GM21447 (cell line): ENCODE data around the gene KCNN3.

ENCODE experiments used
- ATAC-seq: cut with Tn5 transposase; IDR thresholded peaks from one replicate; pipeline ENCODE4 v1.9.1; 2021; ENCODE audit not compliant: unreplicated experiment

The KCNN3 gene

DNA sequence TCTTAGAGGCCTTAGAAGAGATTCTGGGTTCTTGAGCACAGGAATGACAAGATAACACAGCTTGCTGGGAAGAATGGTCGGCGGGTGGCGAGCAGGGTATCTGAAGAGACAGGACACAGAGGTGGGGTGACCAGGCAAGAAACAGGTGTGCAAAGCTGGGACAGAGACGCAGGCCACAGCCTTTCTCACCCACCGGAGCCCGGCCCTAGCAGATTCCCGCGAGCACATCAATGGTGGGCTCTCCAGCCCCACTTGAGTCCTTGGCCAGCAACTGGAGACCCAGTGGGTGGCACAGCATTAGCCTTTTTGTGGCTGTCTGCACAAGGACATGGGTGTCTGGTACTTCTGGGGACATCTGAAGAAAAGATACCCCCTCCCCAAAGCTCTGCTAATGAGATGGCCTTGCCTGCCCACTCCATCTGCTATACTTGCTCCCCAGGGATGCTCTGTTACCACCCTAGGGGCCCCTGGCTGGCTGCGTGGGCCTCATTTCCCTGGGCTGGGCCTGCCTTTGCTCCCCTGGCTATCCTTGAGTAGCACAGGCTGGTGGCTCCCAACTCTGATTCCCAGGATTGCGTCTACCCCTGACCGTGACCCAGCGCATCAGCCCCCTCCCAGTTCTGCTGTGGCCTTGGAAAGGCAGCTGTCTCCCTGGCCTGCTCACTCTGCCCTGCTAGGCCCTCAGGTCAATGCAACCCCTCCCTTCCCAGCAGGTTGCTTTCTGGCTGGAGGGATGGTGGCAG lies 134.8 kb downstream of the KCNN3 start:
- ATAC-seq, result no peak

DNA sequence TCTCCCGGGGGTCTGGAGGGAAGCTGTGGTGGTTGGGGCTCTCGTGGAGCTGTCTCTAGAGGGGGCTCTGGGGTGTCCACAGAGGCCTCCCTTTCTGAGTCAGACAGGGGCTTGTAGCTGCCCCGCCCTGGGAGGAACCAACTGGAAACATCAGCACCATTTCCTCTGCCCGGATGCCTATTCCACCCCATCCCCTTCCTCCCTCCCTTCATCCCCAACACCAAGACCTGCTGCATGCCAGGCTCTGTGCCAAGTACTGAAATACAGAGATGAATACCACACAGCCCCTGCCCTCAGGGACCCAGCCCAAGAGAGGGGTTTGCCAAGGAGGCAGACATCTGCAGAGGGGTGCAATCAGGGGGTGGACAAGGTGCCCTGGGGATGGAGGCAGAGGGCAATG lies 136.5 kb downstream of the KCNN3 start:
- ATAC-seq, result no peak

DNA sequence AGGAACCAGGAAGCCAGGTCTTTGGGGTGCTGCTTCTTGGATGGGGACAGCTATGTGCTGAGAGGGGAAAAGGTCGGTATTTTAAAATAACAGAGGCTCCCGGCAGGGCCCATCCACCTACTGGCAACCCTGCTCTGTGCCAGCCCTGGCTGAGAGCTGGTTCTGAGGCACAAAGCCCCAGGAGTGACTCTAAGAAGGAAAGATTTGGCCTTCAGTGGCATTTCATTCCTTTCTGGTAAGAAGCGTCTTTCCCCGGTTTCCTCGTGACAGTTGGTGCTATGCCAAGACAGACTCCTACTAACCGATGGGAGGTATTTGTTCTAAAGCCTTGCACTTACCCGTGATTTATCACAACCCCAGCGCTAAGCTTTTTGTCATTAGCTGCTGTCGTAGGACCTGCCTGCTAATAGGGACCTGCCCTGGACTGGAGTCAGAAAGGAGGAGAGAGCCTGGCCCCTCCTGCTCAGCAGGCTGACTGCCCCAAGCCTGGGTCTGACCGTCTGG lies 139.0 kb downstream of the KCNN3 start:
- no peak for ATAC-seq

- no peak for ATAC-seq
Measured at GRCh38 chr1:154730259-154730658, 139.8 kb downstream of the KCNN3 start.

GRCh38 chr1:154729577-154729976 lies 140.5 kb downstream of the KCNN3 start:
- ATAC-seq, result no peak

- no peak for ATAC-seq
Measured at GRCh38 chr1:154729031-154729442, 141.0 kb downstream of the KCNN3 start.

DNA sequence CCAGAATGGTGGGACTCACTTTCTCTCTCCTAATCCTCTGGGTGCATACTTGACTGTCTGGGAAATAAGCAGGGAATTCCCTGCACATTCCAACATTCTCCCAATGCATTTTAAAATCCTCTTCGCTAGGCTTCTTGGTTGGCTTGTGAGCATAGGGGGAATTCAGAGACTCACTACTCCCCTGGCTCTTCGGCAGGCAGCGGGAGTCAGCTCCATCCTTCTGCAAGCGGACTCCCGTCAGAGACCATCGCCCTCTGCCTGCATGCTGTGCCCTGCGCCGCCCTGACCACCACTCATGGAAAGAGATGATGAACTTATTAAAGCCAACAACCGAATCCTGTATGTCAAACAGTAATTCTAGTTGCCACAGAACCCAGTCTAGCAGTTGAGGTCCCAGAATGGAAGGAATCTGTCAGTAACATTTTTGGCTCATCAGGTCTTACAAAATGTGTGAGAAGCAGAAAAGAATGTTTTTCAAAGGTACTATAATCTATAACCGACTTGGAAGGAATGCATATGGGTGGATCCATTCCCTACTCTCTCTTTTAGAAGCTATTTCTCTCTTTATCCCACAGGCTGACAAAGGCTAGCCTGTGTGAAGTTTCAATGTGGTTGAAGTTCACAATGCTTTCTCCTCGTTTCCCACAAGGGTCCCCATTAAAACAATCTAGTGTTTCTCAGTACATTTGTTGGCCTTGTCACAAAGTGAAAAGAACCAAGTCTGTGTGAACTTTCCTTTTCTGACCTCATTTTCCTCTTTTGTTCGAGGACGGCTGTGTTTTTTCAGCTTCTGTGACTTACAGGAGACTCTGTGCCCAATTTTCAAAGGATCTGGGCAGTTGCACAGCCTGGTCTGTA lies 143.0 kb downstream of the KCNN3 start:
- no peak for ATAC-seq

DNA sequence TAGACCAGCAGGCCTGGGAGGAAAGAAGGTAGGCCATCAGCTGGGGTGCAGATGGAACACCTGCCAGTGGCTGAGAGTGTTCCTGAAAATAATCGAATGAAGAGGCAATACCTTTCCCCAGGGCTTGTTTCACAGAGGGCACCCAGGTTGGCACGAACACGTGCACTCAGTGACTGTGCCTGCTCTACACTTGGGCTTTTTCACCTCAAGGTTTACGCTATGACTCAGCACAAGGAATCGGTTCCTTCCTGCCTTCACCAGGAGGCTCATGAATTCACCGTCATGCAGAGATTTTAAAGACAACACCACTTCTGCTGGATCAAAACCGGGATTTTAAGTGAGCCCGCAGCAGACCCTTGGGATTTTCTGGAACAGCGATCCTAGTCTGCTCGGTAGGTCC lies 143.6 kb downstream of the KCNN3 start:
- ATAC-seq, result no peak

DNA sequence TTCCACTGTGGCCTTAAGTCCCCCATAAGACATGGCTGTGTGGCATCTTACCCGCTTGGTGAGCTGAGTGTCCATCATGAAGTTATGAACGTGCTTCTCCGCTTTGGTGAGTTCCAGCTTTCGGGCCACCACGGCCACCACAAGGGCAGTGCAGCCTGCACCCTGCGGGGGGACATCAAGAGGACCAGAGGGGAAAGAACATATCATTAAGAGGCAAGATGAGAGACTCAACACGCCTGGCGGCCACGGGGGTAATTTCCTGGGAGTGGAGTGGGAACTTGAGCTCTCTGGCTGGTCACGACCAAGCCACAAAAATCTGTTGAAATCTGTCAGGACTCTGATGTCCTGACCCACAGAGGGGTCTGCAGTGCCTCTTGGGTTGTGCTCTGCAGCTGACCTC lies 144.2 kb downstream of the KCNN3 start:
- no peak for ATAC-seq

DNA sequence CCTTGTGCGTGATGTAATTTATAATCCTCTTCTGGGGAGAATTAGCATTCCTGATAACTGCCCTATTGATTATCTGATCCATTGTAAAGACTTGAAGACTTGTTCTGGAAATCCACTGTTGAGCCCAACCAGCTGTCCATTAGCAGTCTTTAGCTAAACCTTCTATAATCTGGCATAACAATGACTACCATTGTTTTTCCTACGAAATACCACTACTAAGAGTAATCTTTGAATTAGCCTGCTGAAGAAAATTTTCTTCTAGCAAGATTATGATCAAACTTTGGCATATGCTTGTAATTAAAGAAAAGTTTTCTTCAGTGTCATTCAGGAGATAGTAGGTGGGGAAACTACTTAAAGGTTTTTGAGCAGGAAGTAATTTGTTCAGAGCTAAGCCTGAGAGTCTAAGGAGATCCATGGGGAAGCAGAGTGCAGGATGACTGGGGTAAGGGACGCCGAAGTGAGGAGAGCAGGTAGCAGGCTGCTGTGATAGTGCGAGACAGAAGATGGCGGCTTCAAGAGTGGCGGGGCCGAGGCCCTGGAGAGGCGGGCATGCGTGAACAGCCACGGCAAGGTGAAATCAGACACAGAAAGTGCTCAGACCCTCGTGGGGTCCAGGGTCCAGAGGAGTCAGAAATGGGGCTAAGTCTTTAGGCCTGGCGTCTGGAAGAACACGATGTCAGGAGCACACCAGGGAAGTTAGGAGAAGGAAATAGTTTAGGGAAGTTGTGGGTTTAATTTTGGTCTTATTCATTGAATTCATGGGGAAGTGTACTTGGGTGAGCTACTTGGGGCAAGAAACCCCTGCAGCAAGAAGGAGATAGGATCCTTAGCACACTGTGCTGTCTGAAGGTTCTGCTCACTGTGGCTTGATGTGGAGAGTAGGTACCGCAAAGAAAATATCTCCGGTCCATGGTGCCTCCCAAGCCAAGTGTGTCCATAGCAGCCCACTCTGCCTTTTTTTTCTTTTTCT lies 149.5 kb downstream of the KCNN3 start:
- ATAC-seq, result no peak

DNA sequence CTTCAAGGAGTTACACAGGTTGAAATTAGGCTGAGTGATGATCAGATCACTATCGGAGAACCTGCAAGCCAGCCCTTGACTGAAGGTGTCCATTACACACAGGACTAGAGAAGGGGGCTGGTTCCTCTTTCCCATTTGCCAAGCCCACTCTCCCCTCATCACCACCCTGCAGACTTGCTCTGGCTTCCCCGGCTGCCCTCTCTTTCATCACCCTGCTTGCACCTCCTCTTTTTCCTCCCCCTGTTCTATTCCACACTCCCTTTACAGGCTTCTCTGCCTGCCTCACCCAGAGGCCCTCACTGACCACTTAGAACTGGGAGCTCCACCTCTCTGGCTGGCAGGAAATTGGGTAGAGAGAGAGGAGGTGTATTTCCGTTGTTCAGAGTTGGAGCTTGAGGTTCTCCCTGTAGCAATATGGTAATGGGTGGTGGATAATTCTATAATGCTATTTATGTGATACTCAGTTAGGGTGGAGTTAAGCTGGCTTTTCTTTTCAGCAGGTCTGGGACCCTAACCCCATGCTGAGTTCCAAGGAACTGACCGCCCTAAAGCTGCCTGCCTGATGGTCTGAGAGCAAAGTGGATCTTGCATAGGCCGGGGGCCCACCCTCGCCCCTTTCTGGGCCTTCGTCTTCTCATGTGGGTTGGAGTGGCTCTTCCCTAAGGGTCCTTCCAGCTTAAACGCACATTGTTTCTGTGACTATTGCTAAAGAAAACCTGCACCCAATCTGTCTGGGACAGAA lies 150.3 kb downstream of the KCNN3 start:
- no peak for ATAC-seq

DNA sequence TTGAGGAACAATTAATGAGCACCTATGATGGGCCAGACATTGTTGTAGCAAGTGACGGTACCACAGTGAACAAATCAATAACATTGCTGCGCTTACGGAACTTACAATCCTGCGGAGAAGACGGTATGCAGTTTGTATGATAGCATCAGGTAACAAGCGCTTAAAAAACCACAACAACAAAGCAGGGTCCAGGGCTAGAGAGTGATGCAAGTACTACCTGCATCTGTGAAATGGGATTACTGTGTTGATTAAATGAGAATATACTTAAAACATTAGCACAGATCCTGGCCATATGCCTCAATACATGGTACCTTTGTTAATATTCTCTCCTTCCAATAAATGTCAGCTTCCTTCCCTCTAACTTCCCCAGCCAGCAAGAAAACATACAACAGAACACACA lies 151.5 kb downstream of the KCNN3 start:
- ATAC-seq, result no peak

DNA sequence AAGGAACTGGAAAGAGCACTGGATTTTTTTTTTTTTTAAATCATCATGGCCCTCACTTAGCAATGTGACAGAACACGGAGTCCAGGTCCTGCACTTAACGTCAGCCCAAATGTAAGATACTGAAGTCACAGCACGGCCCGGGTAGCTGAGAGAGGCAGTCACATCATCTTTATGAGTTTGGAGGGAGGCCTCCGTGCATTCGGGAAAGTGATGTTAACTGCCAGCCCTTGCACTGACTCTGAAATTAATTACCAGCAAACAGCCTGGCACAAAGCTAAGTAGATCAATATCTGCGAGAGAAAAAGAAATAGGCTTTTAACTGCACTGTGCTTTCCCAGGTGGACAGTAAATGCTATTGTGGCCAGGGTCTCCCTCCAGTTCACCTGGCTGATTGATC lies 152.6 kb downstream of the KCNN3 start:
- ATAC-seq, result no peak

DNA sequence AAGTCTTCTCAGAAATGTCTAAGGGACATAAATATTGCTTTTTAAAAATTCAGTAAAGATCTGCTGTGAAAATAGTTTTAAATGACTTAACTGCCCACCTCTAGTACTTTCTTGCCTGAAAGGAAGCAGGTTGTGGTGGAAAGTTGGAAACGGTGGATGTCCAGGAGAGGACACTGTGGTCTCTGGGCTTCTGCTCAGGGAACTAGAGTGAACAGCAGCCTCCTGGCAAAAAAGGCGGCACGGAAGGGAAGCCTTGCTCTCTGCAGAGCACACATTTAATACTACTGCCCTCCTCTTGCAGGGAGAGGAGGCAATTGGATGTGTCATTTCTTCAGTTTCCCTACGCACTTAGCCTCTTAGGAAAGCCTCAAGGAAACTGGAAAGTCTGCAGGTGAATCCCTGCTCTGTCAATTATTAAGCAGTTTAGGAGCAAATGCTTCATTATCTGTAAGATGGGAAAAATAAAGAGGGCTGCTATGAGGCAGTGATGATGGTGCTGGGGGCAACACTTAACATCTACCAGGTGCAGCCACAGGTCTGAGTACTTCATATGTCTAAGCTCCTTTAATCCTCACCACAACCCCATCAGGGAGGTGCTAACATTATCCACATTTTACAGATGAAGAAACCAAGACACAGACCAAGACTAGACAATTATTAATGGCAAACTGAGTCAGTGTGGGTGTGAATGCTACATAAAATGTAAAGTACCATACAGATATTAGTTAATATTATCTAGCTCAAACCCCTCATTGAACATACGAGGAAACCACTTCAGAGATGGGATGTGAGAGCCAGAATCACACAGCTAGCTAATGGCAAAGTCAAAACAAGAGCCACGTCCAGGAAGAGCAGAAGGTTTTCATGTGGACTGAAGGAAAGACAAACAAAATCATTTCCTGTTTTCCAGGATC lies 153.2 kb downstream of the KCNN3 start:
- no peak for ATAC-seq

DNA sequence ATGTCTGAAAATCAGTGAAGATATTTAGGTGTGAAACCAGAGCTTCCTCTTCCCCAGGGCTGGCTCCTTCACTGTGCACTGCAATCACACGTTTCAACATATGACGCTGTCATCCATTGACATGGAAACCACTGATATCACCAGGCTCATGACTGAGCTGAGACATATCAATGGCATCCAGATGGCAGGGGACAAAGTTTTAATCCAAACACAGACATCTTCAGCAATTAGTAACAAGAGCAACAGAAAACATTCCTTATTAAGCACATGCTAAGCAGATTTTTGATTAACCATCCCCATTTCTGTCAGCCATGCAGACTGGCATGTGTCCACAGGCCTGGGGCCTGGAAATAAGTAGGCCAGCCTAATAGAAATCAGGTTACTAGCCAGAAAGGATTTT lies 154.1 kb downstream of the KCNN3 start:
- no peak for ATAC-seq

GRCh38 chr1:154715385-154715784 lies 154.7 kb downstream of the KCNN3 start:
- ATAC-seq, result no peak

DNA sequence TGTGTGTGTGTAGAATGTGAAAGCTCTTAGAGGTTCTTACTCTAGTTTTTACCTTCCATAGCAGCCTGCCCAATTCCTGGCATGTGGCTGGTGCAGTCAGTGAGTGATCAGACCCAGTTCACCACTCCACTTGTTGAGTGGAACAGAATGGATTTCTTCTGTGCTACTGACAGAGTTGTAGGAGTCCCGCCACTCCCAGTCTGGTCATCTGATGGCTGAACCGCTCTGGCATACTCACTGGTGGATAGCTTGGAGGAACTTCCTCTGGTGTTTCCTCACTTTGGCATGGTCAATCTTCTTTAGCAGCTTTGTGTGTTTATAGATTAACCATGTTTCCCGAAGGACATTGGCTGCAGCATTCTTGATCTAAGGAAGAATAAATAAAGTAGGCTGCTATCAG lies 155.4 kb downstream of the KCNN3 start:
- no peak for ATAC-seq

DNA sequence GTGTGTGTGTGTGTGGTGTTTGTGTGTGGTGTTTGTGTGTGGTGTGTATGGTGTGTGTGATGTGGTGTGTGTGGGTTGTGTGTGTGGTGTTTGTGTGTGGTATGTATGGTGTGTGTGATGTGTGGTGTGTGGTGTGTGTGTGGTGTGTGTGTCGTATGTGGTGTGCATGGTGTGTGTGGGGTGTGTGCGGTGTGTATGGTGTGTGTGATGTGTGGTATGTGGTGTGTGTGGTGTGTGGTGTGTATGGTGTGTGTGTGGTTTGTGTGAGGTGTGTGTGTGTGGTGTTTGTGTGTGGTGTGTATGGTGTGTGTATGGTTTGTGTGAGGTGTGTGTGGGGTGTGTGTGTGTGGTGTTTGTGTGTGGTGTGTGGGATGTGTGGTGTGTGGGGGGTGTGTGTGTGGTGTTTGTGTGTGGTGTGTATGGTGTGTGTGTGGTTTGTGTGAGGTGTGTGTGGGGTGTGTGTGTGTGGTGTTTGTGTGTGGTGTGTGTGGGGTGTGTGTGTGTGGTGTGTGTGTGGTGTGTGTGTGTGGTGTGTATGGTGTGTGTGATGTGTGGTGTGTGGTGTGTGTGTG lies 155.9 kb downstream of the KCNN3 start:
- ATAC-seq, result no peak

DNA sequence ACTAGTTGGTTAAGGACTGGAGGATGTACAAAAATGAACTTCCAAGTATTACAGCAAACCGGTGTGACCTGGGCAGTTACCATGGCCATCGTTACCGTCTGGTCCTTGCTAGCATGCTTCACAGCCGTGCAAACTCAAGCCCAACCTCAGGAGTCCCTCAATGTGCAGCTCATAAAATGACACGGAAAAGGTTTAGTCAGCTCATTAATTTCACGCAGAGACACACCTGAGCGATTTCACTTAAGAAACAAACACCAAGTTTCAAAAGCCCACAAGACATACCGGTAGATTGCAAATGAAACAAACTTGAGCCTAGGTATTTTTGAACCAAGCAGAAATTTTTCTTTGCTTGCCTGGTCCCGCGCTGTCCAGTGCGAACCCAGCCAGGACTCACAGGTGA lies 157.1 kb downstream of the KCNN3 start:
- ATAC-seq, result no peak
